AG04449 (cell line): ENCODE measurements around the gene SPATA19.

ENCODE experiments used
- CTCF ChIA-PET: fragments of 350-600 bp; formaldehyde crosslinking; extraction: SDS; loops from one replicate; lab custom pipeline; 2021; ENCODE audit warnings: antibody characterized with exemption; lab: Yijun Ruan, JAX
- POLR2A ChIA-PET: fragments of 400-600, 350-600 bp; formaldehyde crosslinking; extraction: SDS; loops from one replicate; lab custom pipeline; 2020; ENCODE audit warnings: antibody characterized with exemption, inconsistent platforms; lab: Yijun Ruan, JAX
- DNase-seq: peaks from one replicate; pipeline ENCODE4 v3.0.0-alpha.2; 2010; ENCODE audit warnings: low read depth, low spot score
- H3K4me3 ChIP-seq: 2 replicates; pipeline ENCODE4 v1.5.1; 2011; ENCODE audit warnings: low read depth, mild to moderate bottlenecking, control low read depth, low read length
- CTCF ChIP-seq: IDR thresholded peaks from one replicate; pipeline ENCODE4 v1.5.1; 2011; ENCODE audit warnings: mild to moderate bottlenecking, moderate library complexity, low read length, control low read depth, inconsistent platforms; ENCODE audit not compliant: insufficient read depth; ENCODE audit errors: missing control alignments

Gene SPATA19

DNA sequence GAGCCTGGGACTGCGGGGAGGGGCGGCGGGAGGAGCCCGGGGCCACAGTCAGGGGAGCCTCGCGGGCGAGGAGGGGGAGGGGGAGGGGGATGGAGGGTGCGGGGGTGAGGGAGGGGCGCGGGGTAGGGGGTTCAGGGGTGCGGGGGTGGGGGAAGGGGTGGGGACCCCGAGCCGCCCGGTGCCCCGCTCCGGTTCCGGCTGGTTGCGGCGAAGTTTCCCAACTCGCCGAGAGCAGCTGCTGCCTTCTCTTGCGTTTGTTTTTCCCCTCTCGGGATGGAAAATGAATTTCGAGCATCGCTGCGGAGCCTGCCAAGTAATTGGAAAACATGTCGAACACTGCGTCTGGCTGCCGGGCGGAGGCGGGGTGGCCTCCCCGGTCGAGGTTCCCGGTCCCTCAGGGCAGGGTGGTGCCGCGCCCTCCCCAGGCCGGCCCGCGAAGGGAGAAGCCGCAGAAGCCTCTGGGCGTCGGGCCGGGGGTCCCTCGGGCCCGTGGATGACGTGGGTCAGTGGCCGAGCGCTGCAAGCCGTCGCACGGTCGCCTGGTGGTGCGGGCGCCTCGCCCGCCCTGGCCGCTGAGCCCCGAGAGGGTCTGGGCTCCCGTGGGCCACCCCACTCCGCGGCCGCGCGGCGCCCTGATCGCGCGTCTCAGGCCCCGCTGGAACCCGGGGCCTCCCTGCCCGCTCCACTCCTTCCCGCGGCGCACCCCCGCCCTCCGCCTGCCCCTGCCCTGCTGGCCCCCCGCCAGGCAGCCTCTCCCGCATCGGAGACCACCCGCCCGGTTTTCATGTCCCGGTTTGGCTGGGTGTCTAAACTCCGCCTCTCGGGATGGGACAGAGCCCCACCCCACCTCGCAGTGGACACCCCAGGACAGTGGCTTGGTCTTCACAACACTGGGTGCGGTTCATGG lies 12.1 kb downstream of the SPATA19 start:
- no peak overlapping the region for H3K4me3 ChIP-seq
- no peak for DNase-seq
- TF ChIP-seq CTCF, result no peak
- ChIA-PET CTCF (interaction anchor here (6.4 kb wide), 1 partner anchor 752 kb away, joined by 68 read pairs; no protein-coding TSS in a partner anchor), POLR2A (no interaction called here)

GRCh38 chr11:133832096-133832990 lies 13.0 kb downstream of the SPATA19 start:
- TF ChIP-seq CTCF, result no peak
- DNase-seq, result no peak
- CTCF ChIA-PET, result interaction anchor here (6.4 kb wide), 1 partner anchor 751 kb away, joined by 68 read pairs; no protein-coding TSS in a partner anchor
- POLR2A ChIA-PET, result no interaction called here
- H3K4me3 ChIP-seq, result no peak overlapping the region

DNA sequence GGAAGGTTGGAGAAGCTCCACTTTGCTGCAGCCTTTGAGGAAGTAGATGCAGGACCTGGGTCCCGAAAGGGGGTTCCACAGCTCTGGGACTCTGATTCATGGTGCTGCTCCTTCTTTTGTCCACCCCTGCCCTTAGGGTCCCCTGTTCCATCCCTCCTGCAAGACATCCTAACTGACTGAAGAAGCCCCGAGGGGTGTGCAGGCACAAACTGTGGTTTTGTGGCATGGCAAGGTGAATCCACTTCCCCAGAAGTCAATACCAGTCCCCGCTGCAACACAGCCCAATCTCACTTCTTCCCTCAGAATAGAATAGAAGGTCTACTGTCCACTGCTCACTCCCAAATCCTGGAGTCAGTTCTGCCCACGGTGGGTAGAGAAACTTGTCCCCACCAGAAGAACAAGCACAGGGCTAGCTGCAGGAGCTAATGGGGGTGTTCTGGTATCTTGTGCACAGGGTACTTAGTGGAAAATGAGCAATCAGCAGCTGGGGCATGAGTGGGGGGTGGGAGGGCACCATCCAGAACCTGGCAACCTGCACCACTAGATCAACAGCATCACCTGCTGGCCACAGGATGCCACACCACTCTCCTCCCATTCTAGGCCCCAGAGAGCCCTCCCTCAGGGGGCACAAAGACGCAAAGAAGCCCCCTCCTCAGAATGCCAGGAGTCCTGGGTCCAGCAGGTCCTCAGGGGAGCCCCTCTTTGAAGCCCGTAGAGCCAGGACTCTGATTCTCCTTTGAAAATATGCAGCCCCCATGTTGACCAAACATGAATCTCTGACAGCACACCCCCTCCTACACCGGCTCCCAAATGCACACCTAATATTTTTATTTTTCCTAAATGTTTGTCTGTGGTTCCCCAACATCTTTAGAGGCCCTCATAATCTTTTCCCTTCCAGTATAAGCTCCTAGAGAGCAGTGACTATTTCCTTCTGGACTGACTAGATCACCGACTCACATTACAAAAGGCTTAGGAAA lies 14.1 kb downstream of the SPATA19 start:
- TF ChIP-seq CTCF, result no peak
- DNase-seq, result no peak
- POLR2A ChIA-PET, result no interaction called here
- CTCF ChIA-PET, result interaction anchor here (6.4 kb wide), 1 partner anchor 750 kb away, joined by 68 read pairs; no protein-coding TSS in a partner anchor
- H3K4me3 ChIP-seq, result no peak overlapping the region

DNA sequence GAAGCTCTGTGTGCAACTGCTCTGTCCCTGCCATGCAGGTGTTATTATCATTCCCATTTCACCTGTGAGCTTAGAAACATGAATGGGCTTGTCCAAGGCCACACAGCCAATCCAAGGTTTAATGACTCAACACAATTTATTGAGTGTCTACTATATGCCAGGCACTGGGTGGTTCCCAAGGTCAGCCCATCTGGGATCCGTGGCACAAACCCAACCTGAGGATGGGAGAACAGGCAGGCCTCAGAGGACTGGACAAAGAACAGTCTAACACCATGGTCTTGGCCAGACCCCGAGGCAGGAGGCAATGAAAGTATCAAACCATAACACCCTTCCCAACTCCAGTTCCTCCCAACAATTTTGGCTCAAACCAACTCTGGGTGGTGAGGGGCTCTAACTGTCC lies 15.7 kb downstream of the SPATA19 start:
- ChIA-PET CTCF (no interaction called here), POLR2A (no interaction called here)
- H3K4me3 ChIP-seq, result no peak overlapping the region
- no peak for TF ChIP-seq CTCF
- DNase-seq, result no peak

DNA sequence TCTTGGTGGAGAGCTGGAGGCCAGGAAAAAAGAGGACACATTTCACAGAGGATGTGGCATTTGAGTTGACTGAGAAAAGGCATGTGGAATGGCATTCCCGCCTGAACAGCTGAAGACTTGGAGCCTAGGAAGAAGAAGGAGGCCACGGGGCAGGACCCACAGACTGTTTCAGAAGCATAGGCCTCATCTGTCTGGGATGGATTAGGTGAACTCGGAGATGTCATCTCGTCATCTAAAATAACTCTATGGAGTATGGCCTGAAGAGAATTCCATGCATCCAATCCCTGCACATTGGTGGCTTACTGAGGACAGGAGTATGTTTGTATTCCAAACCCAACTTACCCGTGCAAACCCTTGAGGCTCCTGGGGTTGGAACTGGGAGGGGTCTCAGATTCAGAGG lies 16.4 kb downstream of the SPATA19 start:
- no peak overlapping the region for H3K4me3 ChIP-seq
- no peak for DNase-seq
- TF ChIP-seq CTCF, result no peak
- CTCF ChIA-PET, result no interaction called here
- POLR2A ChIA-PET, result no interaction called here
